Activated T-cell treated with anti-CD3 and anti-CD28 coated beads, Interleukin-2, amount 50 U/mL, for 72 hours (primary cell): Measurements from ENCODE around the gene SMAD2. TPM values are rescaled to one million over a fixed set of nuclear protein-coding genes. Genes with fewer than 3 reads are reported as not detected.
"Not testable (repeated sequence)": the region's sequence is repeated elsewhere in the genome, so short reads cannot be mapped to it uniquely, and the experiment has no call there.

Source experiments
- ATAC-seq, 2 donors: fragments of 150-1000 bp; cut with Tn5 transposase; replicated peaks in 1 of 2; 2 replicates each; pipeline ENCODE4 v1.10.0; 2021; ENCODE audit warnings: moderate library complexity in 2 of 2, mild to moderate bottlenecking in 1 of 2
- DNase-seq, 2 donors: peaks; one replicate each; pipeline ENCODE4 v3.0.0; 2021 to 2022; ENCODE audit warnings: mixed read lengths in 1 of 2
- H3K27ac Mint-ChIP-seq: one replicate; pipeline ENCODE4 v1.8.0; 2022; ENCODE audit warnings: mild to moderate bottlenecking, moderate library complexity, mixed read lengths
- H3K27me3 Mint-ChIP-seq: one replicate; pipeline ENCODE4 v1.8.0; 2022; ENCODE audit warnings: low read depth, mixed read lengths
- H3K36me3 Mint-ChIP-seq, 2 donors: one replicate each; pipeline ENCODE4 v1.8.0; 2022; ENCODE audit warnings: mixed read lengths in 2 of 2, mild to moderate bottlenecking in 1 of 2; ENCODE audit not compliant: insufficient read depth in 2 of 2
- H3K4me1 Mint-ChIP-seq: one replicate; pipeline ENCODE4 v1.8.0; 2022; ENCODE audit warnings: low read depth, mixed read lengths
- H3K4me3 Mint-ChIP-seq, 2 donors: one replicate each; pipeline ENCODE4 v1.8.0; 2022; ENCODE audit warnings: mild to moderate bottlenecking in 2 of 2, mixed read lengths in 2 of 2, moderate library complexity in 2 of 2
- H3K9me3 Mint-ChIP-seq, 2 donors: one replicate each; pipeline ENCODE4 v1.8.0; 2022; ENCODE audit warnings: mixed read lengths in 2 of 2
- total RNA-seq, 2 donors: library from RNA; stranded (reverse); gene quantifications; one replicate each; pipeline ENCODE4 v1.2.3, GENCODE V29; 2022

Gene SMAD2
- total RNA-seq = 100 to 1,000 TPM; 249 to 310 TPM

DNA sequence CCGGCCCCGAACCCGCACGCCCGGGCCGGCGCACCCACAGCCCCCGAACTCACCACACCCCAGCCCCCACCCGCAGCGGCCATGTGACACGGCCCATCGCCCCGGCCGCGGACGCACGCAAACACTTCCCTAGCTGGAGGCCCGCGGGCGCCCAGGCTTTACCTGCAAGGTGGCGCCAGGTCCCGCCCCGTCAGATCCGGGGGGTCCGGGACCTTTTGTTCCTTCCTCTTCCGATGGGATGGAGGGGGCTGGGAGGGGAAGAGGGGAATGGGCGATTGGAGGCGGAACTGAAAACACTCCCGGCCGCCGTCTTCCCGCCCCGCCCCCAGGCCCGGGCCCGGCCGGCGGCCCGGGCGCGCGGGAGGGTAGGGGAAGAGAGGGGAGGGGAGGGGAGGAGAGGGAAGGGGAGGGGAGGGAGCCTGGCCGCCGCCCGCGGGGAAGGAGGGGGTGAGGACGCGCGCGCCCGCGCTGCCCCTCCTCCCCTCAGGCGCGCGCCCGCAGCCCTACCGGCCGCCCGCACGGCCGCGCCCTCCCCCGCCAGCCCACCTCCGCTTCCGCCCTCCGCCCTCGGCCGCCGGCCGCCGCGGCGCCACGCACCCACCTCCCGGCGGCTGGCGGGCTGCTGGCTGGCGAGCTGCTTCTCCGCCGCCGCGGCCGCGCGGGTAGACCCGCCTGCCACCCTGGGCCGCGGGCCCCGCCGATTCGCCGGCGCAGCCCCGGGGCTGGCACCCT, at the start of gene SMAD2:
TSS of gene SMAD2 (minus strand) at position 461 of the 732 bp plus-strand sequence. CDS start 33,903 bp downstream, outside the sequence.
- no peaks in the 10 kb centered on the region for H3K27me3 Mint-ChIP-seq
- H3K27ac Mint-ChIP-seq = peak within 1 kb of the TSS; percentile 95
- peak within 1 kb of the TSS; percentile 82 to 93 for H3K4me3 Mint-ChIP-seq
- H3K36me3 Mint-ChIP-seq = peaks cover 1 to 4% of the 10 kb centered on the region in 2 donors
- peaks cover 44% of the 10 kb centered on the region for H3K4me1 Mint-ChIP-seq
- no peaks in the 10 kb centered on the region for H3K9me3 Mint-ChIP-seq
- DNase-seq (peak; percentile 77 to 84), ATAC-seq (peak; percentile 75 to 78)

DNA sequence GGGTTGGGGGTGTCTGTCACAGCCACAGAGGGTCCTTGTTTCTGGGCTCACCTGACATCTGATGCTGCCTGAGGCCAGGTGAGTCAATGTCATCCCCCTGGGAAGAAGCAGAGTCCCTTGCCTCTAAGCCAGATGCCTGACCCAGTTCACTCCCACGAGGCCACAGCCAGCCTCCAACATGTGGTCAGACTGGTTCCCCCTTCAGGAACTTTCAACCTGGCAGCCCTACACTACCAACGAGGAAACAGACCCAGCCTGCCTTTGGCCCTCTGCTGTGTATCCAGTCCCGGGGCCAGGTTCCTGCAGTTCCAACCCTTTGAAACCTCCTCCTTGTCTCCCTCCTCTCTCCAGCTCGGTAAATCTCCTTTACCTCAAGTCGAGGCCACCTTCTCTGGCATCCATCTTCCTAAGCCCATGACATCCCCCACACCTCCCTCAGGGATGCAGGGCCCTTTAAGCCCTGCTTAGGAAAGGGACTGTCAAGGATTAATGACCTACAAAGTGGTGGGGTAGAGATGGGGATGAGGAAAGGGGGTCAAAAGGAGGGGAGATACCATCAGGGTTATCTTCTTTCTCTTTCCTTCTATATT, 49.2 kb upstream of the SMAD2 start:
- peaks cover 4% of the 10 kb centered on the region for H3K4me1 Mint-ChIP-seq
- no peaks in the 10 kb centered on the region for H3K9me3 Mint-ChIP-seq
- no peak overlapping the region for H3K27ac Mint-ChIP-seq
- H3K27me3 Mint-ChIP-seq = no peaks in the 10 kb centered on the region
- no peak overlapping the region for H3K4me3 Mint-ChIP-seq
- H3K36me3 Mint-ChIP-seq = no peaks in the 10 kb centered on the region
- DNase-seq (no peak), ATAC-seq (no peak)

DNA sequence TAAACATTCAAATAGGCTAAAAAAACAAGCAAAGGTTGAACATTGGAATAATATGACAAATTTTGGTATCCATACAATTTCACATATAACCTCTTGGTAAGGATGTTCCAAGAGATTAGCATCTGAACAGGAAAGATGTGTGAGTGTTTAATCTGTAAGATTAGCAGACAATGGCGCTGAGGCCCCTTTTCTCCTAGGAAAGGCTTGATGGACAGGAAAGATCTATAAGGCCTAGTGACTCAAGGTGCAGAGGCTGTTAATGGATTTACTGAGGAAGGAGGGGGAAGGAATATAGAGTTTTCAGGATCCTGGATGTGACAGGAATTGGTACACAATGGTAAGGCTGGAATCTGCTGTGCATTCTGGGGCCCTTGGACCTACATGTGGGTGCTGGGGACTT, 48.1 kb upstream of the SMAD2 start:
- H3K27ac Mint-ChIP-seq = no peak overlapping the region
- no peaks in the 10 kb centered on the region for H3K36me3 Mint-ChIP-seq
- H3K27me3 Mint-ChIP-seq = peaks cover 10% of the 10 kb centered on the region
- peaks cover 4% of the 10 kb centered on the region for H3K4me1 Mint-ChIP-seq
- H3K9me3 Mint-ChIP-seq = no peaks in the 10 kb centered on the region
- H3K4me3 Mint-ChIP-seq = no peak overlapping the region
- DNase-seq = no peak
- ATAC-seq = no peak

DNA sequence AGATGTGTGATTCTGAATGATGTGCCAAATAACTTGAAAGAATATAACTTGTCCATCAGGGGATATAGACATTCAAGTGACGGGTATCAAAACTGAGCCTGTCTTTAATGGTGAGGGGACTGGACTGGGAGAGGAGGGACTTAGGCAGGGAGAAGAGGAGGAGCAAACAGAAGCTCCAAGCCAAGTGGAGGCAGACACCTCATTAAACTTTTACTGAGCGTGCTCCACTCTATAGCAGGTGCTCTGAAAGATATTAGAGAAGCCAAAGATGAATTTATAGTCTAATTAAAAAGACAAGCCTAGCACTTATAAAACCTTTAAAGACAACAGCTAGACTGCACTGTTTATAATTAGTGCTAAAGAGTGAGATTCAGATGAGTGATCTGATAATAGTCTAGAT, 47.7 kb upstream of the SMAD2 start:
- Mint-ChIP-seq H3K4me1 (peaks cover 4% of the 10 kb centered on the region), H3K27me3 (peaks cover 14% of the 10 kb centered on the region), H3K27ac (no peak overlapping the region), H3K36me3 (no peaks in the 10 kb centered on the region), H3K9me3 (no peaks in the 10 kb centered on the region), H3K4me3 (no peak overlapping the region)
- no peak for ATAC-seq
- no peak for DNase-seq

DNA sequence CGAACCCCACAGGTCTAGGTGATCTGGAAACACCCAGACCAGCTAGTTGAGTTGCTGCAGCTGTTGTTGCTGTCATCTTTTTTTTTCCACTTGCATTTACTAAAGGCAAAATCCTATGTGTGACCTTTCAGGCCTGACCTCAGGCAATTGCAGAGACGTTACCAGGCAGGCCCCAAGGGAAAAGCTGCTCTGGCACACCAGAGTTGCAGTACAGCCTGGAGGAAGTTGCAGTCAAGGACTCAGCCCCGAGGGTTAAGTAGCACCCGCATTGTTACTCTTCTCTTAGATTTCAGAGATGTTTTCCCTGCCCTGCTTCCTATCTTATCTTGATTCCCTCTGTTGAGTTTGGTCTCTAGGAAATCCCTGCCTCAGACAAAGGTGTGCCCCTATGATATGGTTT, 45.2 kb upstream of the SMAD2 start:
- H3K4me3 Mint-ChIP-seq = no peak overlapping the region

DNA sequence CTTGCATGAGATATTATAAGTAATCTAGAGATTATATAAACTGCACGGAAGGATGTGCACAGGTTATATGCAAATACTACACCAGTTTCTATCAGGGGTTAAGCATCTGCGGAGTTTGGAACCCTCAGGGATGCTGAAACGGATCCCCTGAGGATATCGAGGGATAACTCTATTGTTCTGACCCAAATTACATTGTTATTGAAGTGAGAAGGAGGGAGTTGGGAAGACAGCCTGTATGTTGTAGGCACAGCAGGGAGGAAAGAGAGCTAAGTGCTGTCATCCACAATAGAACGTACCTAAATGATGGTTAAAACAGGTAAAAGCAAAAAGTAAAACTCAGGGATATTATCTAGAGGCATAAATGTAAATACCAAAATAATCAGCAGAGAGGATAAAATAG, 44.6 kb upstream of the SMAD2 start:
- Mint-ChIP-seq H3K36me3 (no peaks in the 10 kb centered on the region), H3K27ac (no peak overlapping the region), H3K4me1 (no peaks in the 10 kb centered on the region), H3K9me3 (no peaks in the 10 kb centered on the region), H3K27me3 (peaks cover 18% of the 10 kb centered on the region), H3K4me3 (no peak overlapping the region)
- ATAC-seq (no peak), DNase-seq (no peak)

More for the DNA sequence above, 45.2 kb upstream of the SMAD2 start:
- H3K27ac Mint-ChIP-seq = no peak overlapping the region
- no peak for ATAC-seq
- no peaks in the 10 kb centered on the region for H3K9me3 Mint-ChIP-seq
- H3K36me3 Mint-ChIP-seq = no peaks in the 10 kb centered on the region
- H3K4me1 Mint-ChIP-seq = no peaks in the 10 kb centered on the region
- H3K27me3 Mint-ChIP-seq = peaks cover 18% of the 10 kb centered on the region
- DNase-seq = no peak

DNA sequence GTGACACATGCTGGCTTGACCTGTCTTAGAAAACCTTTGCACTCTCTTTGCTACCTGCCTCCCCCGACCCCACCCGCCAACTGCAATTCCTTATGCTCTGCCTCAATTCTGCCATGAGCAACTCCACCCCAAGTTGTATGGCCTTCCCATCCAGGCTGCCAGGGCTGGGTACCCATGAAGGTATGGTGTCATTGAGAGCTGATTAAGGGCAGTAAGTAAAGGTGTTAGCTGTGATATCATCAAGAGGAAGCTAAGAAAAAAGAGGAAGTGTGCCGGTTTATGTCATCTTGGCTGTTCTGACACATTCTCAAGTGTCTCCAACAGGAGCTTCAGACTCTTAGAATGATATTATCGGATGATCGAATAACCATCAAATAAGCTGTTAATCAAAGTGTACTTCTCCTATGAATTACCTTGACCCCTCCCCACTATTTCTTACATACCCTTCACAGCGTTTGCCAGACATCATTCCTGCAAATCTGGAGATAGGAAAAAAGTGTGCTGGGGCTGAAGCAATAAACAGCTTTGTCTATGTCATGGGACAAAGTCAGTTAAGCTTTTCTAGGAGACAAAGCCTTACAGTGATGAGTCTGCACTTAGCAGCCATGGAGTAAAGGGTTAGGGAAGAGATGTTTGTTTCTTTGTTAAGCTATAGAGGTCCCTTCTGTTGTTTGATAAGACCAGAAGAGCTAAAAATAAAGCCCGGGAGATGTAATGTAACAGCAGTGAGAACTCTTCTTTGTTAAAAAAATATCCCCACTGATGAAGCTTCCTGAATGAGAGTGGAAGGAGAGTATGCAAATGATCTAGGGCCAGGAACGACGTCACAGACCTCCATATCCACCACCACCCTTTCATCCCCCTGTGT, 40.4 kb upstream of the SMAD2 start:
- DNase-seq (no peak), ATAC-seq (no peak)
- no peaks in the 10 kb centered on the region for H3K9me3 Mint-ChIP-seq
- H3K4me1 Mint-ChIP-seq = no peaks in the 10 kb centered on the region
- no peaks in the 10 kb centered on the region for H3K36me3 Mint-ChIP-seq
- H3K4me3 Mint-ChIP-seq = no peak overlapping the region
- peaks cover 18% of the 10 kb centered on the region for H3K27me3 Mint-ChIP-seq
- H3K27ac Mint-ChIP-seq = no peak overlapping the region

DNA sequence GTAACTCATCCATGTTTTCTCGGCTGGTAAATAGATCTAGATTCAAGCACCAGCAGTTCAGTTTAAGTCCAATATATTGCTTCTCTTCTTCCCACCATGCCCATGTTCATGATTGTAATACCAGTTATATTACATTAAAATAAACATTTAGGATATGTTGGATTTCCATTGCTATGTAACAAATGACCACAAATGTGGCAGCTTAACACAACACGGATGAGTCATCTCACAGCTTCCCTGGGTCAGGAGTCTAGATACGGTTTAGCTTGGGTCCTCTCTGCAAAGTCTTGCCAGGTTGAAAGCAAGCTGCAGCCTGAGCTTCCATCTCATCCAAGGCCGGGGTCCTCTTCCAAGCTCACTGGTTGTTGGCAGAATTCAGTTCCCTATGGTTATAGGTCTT, 39.4 kb upstream of the SMAD2 start:
- no peaks in the 10 kb centered on the region for H3K9me3 Mint-ChIP-seq

DNA sequence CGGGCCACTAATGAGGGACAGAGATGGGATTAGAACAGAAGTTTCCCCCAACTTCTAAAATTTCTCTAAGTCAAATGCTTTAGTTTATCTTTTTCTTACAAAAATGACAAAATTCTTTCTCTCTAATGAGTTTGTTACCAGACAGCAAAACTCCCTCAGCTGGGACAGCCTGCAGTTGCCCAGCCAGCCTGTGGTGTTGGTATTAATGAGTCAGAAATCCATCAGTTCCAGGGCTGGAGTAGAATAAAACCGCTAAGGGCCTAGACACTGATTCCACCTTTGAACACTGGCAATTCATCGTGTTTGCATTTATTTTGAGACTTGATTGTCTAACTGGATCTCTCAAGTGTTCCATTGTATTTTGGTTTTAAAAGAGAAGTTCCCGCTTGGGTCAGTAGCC, 38.3 kb upstream of the SMAD2 start:
- Mint-ChIP-seq H3K4me3 (no peak overlapping the region), H3K36me3 (no peaks in the 10 kb centered on the region), H3K27me3 (peaks cover 10% of the 10 kb centered on the region), H3K4me1 (no peaks in the 10 kb centered on the region), H3K27ac (no peak overlapping the region), H3K9me3 (no peaks in the 10 kb centered on the region)
- DNase-seq (no peak), ATAC-seq (no peak)

More for the DNA sequence above, 39.4 kb upstream of the SMAD2 start:
- H3K27me3 Mint-ChIP-seq = peaks cover 18% of the 10 kb centered on the region
- H3K4me3 Mint-ChIP-seq = no peak overlapping the region
- ATAC-seq (no peak), DNase-seq (no peak)
- H3K4me1 Mint-ChIP-seq = no peaks in the 10 kb centered on the region
- H3K36me3 Mint-ChIP-seq = no peaks in the 10 kb centered on the region
- H3K27ac Mint-ChIP-seq = no peak overlapping the region

DNA sequence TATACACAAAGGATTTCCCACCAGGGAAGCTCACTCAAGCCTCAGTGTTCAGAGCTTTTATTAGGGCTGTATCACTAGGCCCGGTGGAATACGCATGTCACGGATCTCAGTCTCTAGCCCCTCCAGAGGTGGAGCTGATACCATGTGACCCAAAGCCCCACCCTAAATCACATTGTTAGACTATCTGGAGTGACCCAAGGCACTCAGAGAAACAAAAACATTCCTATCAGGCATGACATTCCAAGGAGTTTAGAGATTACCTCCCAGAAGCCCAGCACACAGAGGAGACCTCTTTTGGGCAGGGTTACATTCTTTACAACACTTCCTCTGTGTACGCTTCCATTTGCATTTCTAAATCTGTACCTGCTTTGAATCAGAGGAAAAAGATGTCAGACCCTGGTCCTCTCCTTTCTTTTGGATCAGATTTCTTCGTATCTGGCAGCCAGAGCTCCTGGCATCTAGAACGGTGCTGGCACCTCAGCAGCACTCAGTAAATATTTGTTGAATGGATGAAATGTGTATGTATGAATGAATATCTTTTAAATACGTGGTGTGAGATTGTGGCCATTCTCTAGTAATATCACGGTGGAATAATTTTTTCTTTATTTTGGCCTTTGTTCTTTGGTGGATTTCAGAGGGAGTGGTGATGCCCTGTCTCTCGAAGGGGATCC, 37.7 kb upstream of the SMAD2 start:
- peaks cover 0 to 1% of the 10 kb centered on the region in 2 donors for H3K9me3 Mint-ChIP-seq
- H3K4me3 Mint-ChIP-seq = no peak overlapping the region
- ATAC-seq (no peak), DNase-seq (no peak)
- peaks cover 4% of the 10 kb centered on the region for H3K27me3 Mint-ChIP-seq
- no peaks in the 10 kb centered on the region for H3K4me1 Mint-ChIP-seq
- no peaks in the 10 kb centered on the region for H3K36me3 Mint-ChIP-seq
- H3K27ac Mint-ChIP-seq = no peak overlapping the region

DNA sequence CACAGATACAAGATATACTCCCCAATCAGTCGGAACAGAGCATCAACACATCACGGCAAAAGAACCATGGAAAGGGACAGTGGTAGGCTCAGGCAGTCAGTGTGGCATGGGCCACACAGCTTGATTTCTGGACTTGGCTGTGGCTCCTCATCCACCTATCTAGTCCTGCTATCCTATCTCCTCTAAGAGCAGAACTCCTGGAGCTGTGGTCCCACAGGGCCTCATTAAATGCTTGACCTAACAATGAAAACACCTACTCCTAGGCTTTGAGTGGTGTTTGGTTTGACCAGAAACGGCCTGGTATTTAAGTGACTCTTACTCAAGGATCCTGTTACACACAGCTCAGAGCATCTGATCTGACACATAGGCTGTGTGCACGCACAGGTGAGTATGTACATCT, 33.6 kb upstream of the SMAD2 start:
- no peaks in the 10 kb centered on the region for H3K4me1 Mint-ChIP-seq
- peaks cover 5 to 15% of the 10 kb centered on the region in 2 donors for H3K36me3 Mint-ChIP-seq
- peaks cover 9 to 11% of the 10 kb centered on the region in 2 donors for H3K9me3 Mint-ChIP-seq
- no peak overlapping the region for H3K4me3 Mint-ChIP-seq
- H3K27me3 Mint-ChIP-seq = peaks cover 6% of the 10 kb centered on the region
- DNase-seq = no peak
- no peak overlapping the region for H3K27ac Mint-ChIP-seq
- ATAC-seq = no peak

DNA sequence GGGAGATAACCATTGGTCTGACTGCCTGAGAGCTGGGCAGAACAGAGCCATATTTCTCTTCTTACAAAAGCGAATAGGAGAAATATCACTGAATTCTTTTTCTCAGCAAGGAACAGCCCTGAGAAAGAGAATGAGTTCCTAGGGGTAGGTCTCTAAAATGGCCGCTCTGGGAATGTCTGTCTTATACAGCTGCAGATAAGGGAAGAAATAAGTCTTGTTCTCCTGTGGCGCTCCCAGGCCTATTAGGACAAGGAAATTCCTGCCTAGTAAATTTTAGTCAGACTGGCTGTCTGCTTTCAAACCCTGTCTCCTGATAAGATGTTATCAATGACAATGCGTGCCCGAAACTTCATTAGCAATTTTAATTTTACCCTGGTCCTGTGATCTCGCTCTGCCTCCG, 30.5 kb upstream of the SMAD2 start:
- Mint-ChIP-seq H3K36me3 (peaks cover 5 to 15% of the 10 kb centered on the region in 2 donors), H3K9me3 (peaks cover 9 to 11% of the 10 kb centered on the region in 2 donors)
- ATAC-seq, H3K27ac Mint-ChIP-seq, H3K4me3 Mint-ChIP-seq, DNase-seq, H3K4me1 Mint-ChIP-seq, H3K27me3 Mint-ChIP-seq: not testable (repeated sequence)
